Tibial artery (tissue), 4 donors: ENCODE results near the gene PLEKHA4.
"Not testable (repeated sequence)": the region's sequence is repeated elsewhere in the genome, so short reads cannot be mapped to it uniquely, and the experiment has no call there.

Experiments
- DNase-seq, 2 donors: peaks; one replicate each; pipeline ENCODE4 v3.0.0-alpha.2; 2019
- H3K27ac ChIP-seq, 2 donors: fragments of 200-600 bp; sonication (generic) in 1 of 2; 1 replicate in 1 of 2; 2 replicates in 1 of 2; pipeline ENCODE4 v1.5.1; 2018 to 2019; ENCODE audit warnings: mild to moderate bottlenecking in 1 of 2
- H3K27me3 ChIP-seq, 2 donors: fragments of 200-600 bp; sonication (generic) in 1 of 2; one replicate each; pipeline versions ENCODE4 v1.5.1 to v1.6.0; 2016 to 2019
- H3K36me3 ChIP-seq, 3 donors: fragments of 200-600 bp; sonication (generic) in 2 of 3; one replicate each; pipeline ENCODE4 v1.5.1; 2016 to 2019; ENCODE audit warnings: mild to moderate bottlenecking in 2 of 3
- H3K4me1 ChIP-seq, 4 donors: fragments of 200-600 bp; sonication (generic) in 2 of 4; 1 replicate in 3 of 4; 2 replicates in 1 of 4; pipeline ENCODE4 v1.5.1; 2016 to 2019
- H3K4me3 ChIP-seq, 2 donors: fragments of 200-600 bp; sonication (generic) in 1 of 2; 1 replicate in 1 of 2; 2 replicates in 1 of 2; pipeline ENCODE4 v1.5.1; 2018 to 2019; ENCODE audit warnings: mild to moderate bottlenecking in 2 of 2
- H3K9me3 ChIP-seq, 3 donors: fragments of 200-600 bp; sonication (generic) in 1 of 3; one replicate each; pipeline ENCODE4 v1.5.1; 2016 to 2019
- CTCF ChIP-seq, 2 experiments: fragments of 200-600 bp in 1 of 2; fragments of 450-650 bp in 1 of 2; IDR thresholded peaks; one replicate each; pipeline ENCODE4 v1.5.1; 2017 to 2019; ENCODE audit warnings: antibody characterized with exemption in 2 of 2, mild to moderate bottlenecking in 1 of 2, moderate library complexity in 1 of 2
- intact Hi-C: fragments of 100-400 bp; cut with DNase I; formaldehyde crosslinking; loops from one replicate; pipeline ENCODE4 v1.15.0; 2023; ENCODE audit warnings: low total_unique reads

PLEKHA4 gene

GRCh38 chr19:48852292-48852691 lies 16.1 kb downstream of the PLEKHA4 start:
- Histone ChIP-seq H3K4me3 (no peak overlapping the region), H3K36me3 (peaks cover 0 to 22% (median 5%) of the 10 kb centered on the region in 3 donors), H3K9me3 (no peaks in the 10 kb centered on the region), H3K27me3 (no peaks in the 10 kb centered on the region), H3K27ac (no peak overlapping the region), H3K4me1 (no peaks in the 10 kb centered on the region)
- no peak for TF ChIP-seq CTCF (IDR thresholded peaks at IDR 0.05)
- DNase-seq, result no peak
- intact Hi-C loops, result no loop called here

GRCh38 chr19:48846659-48847058 lies 21.8 kb downstream of the PLEKHA4 start:
- H3K4me1 ChIP-seq, H3K9me3 ChIP-seq, H3K4me3 ChIP-seq, H3K27me3 ChIP-seq, intact Hi-C loops, H3K27ac ChIP-seq, DNase-seq: not testable (repeated sequence)
- peaks cover 13 to 47% (median 13%) of the 10 kb centered on the region in 3 donors for H3K36me3 ChIP-seq

GRCh38 chr19:48845384-48845783 lies 23.0 kb downstream of the PLEKHA4 start:
- H3K36me3 ChIP-seq, result peaks cover 13 to 47% (median 13%) of the 10 kb centered on the region in 3 donors
- H3K4me1 ChIP-seq, result no peaks in the 10 kb centered on the region
- no peak overlapping the region for H3K4me3 ChIP-seq
- H3K27me3 ChIP-seq, result no peaks in the 10 kb centered on the region
- no peak for TF ChIP-seq CTCF (IDR thresholded peaks at IDR 0.05)
- intact Hi-C loops, result no loop called here
- no peaks in the 10 kb centered on the region for H3K9me3 ChIP-seq
- H3K27ac ChIP-seq, result no peak overlapping the region
- DNase-seq, result no peak

- intact Hi-C loops, result no loop called here
- no peak overlapping the region for H3K4me3 ChIP-seq
- TF ChIP-seq CTCF (IDR thresholded peaks at IDR 0.05), result peak in 1 of 2 experiments; percentile 17
- DNase-seq, result no peak
- peaks cover 13 to 41% (median 13%) of the 10 kb centered on the region in 3 donors for H3K36me3 ChIP-seq
- H3K27ac ChIP-seq, result no peak overlapping the region
- H3K27me3 ChIP-seq, result no peaks in the 10 kb centered on the region
- no peaks in the 10 kb centered on the region for H3K9me3 ChIP-seq
- no peaks in the 10 kb centered on the region for H3K4me1 ChIP-seq
Measured at GRCh38 chr19:48844472-48844871, 23.9 kb downstream of the PLEKHA4 start.

GRCh38 chr19:48842789-48843162 lies 25.6 kb downstream of the PLEKHA4 start:
- TF ChIP-seq CTCF (IDR thresholded peaks at IDR 0.05), result peak; percentile 80 to 84
- H3K4me3 ChIP-seq, result no peak overlapping the region
- DNase-seq, result peak in 1 of 2 donors; percentile 44
- no peaks in the 10 kb centered on the region for H3K4me1 ChIP-seq
- H3K27ac ChIP-seq, result no peak overlapping the region
- no peaks in the 10 kb centered on the region for H3K9me3 ChIP-seq
- peaks cover 13 to 39% (median 13%) of the 10 kb centered on the region in 3 donors for H3K36me3 ChIP-seq
- H3K27me3 ChIP-seq, result no peaks in the 10 kb centered on the region
- intact Hi-C loops, result loop anchor here (2.0 kb wide), 1 partner anchor 54 kb away; no protein-coding TSS in a partner anchor

GRCh38 chr19:48841571-48841970 lies 26.8 kb downstream of the PLEKHA4 start:
- no peak for DNase-seq
- Histone ChIP-seq H3K27ac (no peak overlapping the region), H3K9me3 (no peaks in the 10 kb centered on the region), H3K4me3 (no peak overlapping the region), H3K4me1 (peaks cover 0 to 10% (median 2%) of the 10 kb centered on the region in 4 donors), H3K36me3 (peaks cover under 1 to 27% (median 8%) of the 10 kb centered on the region in 3 donors), H3K27me3 (no peaks in the 10 kb centered on the region)
- intact Hi-C loops, result no loop called here
- TF ChIP-seq CTCF (IDR thresholded peaks at IDR 0.05), result no peak
